Measurements from ENCODE around the gene NPY4R2. TPM values are rescaled to one million over a fixed set of nuclear protein-coding genes. Genes with fewer than 3 reads are reported as not detected.
"Not testable (repeated sequence)": the region's sequence is repeated elsewhere in the genome, so short reads cannot be mapped to it uniquely, and the experiment has no call there.

The NPY4R2 gene
- polyA plus RNA-seq, 5 donors = 0.19 to 0.55 (median 0.48) TPM; not detected in 2

DNA sequence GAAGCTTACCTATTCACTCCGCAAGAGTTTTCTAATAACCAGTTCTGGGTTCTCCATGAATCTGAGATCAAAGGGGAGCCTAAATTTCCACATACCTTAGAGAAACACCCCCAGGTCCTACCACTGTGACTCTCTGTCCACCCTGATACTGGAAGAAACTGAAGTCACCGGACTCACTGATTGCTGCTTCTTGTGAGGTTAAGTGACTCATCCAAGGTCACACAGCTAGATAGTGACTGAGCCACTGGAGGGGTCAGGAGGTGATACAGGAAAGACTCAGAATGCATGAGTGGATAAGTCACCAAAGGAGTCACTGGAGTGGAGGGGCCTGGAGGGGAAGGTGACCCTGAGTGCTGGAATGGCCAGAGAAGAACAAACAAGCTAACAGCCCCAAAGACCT, 9.8 kb downstream of the NPY4R2 start:
- not testable (repeated sequence) for DNase-seq

DNA sequence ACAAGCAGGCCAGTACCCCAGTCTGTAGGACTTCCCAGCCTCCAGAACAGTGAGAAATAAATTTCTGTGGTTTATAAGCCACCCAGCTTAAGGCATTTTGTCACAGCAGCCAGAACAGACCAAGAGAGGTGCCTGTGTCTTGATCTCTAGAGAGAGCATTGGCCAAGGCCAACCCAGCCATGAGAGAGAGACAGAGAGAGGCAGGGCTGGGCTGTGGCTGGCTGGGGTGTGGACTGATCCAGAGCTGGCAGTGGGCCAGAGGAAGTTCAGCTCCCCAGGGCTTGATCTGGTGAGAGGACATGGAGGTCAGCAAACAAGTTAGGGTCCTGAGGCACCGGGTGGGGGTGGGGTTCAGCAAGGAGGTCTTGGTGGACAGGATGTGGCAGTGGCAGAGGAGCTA, 14.4 kb downstream of the NPY4R2 start:
- DNase-seq = not testable (repeated sequence)

DNA sequence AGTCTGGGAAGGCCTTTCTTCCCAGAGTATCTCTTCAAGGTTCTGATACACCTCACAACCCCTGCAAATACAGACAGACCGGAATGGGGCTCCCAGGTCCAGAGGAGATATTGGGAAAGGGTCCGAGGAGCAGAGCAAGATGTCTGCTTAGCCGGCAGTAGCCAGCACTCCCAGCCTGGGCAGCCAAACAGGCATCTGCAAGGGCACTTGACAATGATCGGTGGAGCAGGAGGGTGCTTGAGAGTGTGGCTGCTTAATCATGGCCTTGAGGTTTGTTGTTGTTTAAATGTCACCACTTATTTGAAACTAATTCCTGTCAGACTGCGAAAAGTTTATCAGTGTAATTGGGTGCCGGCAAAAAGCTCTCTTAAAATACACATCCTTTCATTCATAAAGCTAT, 15.0 kb downstream of the NPY4R2 start:
- not testable (repeated sequence) for DNase-seq

DNA sequence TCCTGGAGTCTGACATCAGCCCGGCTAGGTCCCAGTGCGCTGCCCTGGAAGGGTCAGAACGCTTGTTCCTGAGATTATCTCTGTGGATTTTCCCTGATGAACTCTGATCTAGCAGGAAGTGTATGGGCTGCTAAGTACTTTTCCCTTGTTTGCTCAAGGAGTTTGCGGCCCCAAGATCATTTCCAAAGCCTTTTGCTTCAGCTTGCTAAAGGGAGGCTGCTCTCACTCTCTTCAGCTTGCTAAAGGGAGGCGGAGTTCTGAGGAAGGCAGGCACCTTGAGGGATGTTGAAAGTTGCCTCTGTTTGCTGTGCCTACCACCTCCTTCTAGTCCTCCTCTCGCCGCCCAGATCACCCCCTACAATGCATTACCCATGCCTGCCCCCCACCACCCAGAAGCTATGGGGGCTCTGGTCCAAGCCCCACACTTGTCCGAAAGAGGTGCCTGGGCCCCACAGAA, 18.3 kb downstream of the NPY4R2 start:
- not testable (repeated sequence) for DNase-seq

DNA sequence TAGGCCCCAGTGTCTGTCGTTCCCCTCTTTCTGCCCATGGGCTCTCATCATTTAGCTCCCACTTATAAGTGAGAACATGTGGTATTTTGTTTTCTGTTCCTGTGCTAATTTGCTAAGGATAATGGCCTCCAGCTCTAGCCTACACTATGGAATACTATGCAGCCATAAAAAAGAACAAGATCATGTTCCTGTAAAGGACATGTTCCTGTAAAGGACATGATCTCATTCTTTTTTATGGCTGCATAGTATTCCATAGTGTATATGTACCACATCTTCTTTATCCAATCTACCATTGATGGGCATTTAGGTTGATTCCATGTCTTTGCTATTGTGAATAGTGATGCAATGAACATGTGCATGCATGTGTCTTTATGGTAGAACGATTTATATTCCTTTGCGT, 19.2 kb downstream of the NPY4R2 start:
- DNase-seq = not testable (repeated sequence)

DNA sequence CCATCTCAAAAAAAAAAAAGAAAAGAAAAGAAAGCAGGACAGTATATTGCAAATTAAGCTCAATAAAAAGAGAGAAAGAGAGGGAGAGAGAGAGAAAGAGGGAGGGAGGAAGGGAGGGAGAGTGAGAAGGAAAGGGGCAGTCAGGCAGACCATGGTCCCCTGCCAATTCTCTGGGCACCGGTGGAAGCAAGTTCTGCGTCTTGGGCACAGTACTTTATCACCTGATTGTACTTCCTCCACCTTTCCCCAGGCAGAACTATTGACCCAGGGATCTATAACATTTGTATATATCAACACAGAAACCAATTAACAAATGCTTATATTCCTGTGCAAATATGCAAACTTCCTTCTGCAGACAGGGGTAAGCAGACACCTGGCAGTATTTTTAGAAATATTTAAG, 22.4 kb downstream of the NPY4R2 start:
- DNase-seq = not testable (repeated sequence)

DNA sequence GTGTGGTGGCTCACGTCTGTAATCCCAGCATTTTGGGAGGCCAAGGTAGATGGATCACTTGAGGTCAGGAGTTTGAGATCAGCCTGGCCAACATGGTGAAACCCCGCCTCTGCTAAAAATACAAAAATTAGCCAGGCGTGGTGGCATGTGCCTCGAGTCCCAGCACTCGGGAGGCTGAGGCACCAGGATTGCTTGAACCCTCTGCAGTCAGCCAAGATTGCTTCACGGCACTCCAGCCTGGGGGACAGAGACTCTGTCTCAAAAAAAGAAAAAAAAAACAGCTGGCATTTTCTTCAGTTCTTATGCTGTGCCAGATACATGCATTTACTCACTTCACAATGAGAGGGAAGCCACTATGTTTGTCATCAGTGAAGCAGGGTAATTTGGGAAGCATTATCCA, 22.9 kb downstream of the NPY4R2 start:
- not testable (repeated sequence) for DNase-seq

DNA sequence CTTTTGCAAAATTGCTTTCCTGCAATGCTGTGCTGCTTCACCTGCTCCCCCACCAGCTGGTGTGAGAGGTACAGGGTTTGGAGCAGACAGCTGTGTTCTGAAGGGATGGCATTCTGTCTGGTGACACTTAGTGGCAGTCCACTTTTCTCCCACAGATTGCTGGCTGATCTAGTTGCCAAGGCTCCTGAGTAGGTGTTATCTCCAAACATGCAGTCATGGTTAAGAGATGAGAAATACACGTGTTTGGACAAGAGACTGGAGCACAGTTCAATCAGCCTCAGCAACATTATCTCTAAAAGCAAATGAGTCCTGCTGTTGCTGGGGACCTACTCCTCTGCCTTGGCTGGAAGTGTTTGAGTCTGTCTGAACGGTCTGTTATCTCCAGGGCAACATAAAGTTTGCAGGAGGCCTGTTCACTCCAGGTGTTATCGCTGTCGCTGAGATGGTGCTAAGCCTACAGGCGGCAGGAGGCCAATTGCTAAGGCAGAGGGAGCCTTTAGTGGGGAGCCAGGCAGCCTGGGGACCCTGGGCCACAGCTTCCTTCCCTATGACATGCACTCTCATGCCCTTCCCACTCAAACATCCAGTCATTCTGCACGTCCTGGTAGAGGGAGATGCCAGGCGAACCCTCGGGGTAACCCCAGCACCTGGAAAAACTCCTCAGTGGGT, 24.0 kb downstream of the NPY4R2 start:
- not testable (repeated sequence) for DNase-seq

DNA sequence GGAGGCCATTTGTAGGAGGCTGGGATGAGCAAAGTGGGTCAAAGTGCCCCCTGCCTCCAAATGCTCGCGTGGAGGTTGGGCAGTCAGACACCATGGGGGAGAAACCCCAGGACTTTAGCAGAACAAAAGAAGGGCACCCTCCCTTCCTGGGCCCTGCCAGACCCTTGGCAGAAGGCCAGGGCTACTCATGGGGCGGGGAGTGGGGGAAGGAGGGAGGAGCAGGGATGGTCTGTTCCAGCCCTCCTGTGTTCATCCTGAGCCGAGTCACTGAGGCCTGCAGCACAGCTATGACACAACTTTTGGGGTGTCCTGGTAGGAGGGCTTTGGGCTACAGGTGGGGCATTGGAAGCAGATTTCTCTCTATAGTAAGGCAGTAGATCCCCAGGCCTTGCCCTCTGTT, 24.9 kb downstream of the NPY4R2 start:
- DNase-seq = not testable (repeated sequence)

DNA sequence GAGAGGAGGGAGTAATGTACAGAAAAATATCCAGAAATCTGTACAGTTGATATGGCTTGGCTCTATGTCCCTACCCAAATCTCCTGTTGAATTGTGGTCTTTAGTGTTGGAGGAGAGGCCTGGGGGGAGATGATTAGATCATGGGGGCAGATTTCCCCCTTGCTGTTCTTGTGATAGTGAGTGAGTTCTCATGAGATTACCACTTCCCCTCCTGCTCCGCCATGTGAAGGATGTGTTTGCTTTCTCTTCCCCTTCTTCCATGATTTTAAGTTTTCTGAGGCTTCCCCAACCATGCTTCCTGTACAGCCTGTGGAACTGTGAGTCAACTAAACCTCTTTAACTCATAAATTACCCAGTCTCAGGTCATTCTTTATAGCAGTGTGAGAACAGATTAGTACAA, 29.0 kb downstream of the NPY4R2 start:
- not testable (repeated sequence) for DNase-seq

DNA sequence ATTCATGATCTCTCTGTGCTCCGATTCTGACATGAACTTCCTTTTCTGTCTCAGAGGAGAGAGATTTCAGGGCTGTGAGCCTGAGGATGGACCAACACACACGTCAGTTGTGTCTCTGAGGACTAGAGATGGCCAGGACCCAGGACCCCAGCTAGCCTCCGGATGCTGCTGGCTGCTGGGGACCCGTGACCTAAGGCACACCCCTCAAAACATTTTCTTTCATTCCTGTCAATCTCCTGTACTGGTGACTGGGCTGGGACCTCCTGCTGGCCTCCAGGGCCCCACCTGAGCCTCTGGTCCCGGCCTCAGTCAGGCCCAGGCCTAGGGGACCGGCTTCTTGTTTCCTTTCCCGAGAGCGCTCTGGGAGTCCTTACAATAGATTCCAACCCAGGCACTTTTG, 38.7 kb downstream of the NPY4R2 start:
- DNase-seq = not testable (repeated sequence)

DNA sequence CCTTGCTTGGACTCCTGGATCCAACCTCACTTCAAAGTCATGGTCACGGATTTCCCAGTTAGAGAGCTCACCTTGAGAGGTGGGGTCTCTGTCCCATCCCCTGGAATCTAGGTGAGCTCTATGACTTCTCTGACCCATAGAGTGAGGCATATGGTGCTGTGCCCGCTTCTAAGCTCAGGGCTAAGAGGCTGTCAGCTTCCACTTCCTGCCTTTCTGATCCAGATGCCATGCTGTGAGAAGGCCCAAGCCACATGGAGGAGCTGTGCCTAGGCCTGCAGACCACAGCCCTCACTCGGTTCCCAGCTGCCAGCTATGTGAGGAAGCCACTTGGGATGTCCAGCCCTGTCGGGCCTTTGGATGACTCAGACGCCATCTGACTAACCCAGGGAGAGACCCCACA, 41.2 kb downstream of the NPY4R2 start:
- DNase-seq = not testable (repeated sequence)

DNA sequence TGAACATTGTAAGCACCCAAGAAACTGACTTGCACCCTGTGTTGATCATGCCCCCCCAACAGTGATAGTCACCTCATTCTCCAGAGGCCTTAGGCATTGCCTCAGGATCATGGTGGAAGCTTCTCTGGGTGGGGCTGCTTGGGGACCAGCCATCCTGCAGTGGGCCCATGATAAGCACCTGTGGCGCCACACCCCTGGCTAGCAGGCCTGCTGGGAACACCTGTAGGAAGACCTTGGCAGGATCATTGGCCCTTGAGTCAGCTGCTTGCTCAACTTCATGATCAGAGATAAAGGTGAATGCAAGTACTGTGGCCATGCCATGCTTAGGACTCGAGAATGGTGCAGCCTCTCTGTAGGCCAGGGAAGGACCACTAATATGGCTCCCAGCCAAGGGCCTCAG, 42.2 kb downstream of the NPY4R2 start:
- DNase-seq = not testable (repeated sequence)

DNA sequence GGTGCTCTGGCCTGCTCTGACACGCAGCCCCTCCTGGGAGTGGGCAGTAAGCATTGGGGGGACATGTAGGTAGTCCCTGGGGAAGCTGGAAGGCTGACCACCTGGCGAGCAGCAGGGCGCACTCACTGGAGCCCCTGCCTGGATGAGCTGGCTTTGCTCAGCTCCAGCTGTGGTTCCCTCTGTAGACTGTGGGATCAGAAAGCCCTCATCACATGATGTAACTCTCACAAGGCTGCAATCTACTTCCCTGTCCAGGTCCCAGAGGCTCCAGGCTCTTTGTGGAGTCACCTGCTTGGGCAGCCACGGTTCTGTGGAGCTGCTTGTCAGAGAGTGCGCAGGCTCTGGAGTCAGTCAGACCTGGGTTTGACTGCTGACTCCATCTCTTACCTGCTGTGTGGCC, 44.3 kb downstream of the NPY4R2 start:
- DNase-seq = not testable (repeated sequence)

DNA sequence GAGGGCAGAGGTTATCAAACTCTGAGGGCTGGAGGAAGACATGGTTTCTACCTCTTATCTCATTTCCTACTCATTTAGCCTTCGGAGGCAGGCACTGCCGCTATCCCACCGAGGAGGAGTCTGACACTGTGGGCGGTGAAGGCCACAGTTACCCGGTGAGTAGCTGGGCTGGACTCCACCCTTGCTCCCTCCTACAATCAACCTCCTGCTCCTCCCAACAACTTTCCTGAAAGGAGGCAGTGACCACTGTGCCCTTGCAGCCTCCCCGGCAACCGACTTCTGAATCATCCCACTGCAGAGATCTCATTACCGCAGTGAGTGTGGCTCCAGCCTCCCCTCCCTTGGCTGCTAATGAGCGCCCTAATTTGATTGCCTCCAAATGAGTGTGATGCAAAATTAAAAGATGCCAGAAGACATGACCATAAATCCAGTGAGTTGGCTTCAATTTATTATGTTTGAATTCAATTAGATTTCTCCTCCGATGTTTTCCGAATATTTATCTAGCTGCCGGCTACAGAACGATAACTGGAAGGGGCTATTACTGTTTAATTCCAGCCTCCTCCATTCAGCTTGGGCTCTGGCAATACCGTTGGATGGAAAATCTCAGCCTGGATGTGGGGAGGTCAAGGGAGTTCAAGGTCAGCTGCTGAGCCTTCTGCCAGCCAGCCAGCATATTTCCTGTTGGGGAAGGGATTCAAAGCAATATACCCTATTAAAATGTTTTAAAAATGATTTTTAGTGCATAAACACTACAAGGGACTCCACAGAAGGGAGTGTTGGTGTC, 46.0 kb downstream of the NPY4R2 start:
- not testable (repeated sequence) for DNase-seq

DNA sequence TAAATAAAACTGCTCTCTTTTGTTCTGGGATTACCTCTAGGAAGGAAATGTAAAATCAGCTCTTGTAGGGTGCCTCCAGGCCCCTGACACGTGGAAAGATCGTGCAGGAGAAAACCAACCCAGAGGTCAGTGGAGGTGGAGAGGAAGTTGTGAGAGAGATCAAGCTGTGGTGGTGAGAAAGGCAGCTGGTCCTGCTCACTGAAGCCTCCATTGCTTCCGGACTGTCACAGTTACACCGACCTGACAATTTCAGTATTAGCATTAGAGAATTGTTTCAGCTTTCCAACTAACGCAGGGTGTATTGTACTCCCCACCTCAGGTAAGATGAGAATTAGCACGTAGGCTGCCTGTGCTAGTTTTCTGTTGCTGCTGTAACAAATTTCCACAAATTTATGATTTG, 50.5 kb downstream of the NPY4R2 start:
- DNase-seq = not testable (repeated sequence)

DNA sequence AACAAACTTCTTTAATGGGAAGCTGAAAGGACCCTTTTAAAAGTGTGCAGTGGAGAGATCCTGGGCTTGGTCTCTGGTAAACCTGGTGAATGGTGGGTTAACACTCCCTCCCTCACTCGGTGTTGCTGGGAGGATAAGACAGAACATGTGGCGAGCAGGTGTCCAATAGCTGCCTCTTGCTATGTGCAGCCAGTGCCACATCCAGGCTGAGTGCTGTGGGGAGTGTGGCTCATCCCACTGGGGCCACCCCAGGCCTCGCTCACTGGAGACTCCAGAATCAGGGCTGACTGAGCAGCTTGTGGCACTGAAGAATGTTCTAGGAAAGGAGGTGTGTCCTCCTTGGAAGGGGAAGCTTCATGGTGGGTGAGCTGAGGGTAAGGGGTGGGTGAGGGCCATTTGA, 51.6 kb downstream of the NPY4R2 start:
- DNase-seq = not testable (repeated sequence)

DNA sequence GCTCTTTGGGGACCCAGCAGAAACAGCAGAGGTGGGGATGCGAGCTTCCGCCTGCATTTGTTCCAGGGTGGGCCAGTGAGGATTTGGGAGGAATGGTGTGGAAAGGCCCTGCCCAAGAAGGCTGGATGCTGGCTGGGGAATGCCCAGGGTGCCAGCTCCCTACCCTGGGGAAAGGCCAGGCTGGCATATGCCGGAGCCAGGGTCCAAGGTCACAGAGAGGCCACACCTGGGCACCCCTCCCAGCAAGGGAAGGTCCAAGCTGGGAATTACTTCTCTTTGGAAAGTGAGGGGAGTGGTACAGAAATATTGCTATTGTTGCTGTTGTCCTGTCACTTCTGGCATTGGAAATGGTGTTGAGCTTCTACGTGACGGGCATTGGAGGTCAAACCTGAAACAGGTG, 53.1 kb downstream of the NPY4R2 start:
- not testable (repeated sequence) for DNase-seq

DNA sequence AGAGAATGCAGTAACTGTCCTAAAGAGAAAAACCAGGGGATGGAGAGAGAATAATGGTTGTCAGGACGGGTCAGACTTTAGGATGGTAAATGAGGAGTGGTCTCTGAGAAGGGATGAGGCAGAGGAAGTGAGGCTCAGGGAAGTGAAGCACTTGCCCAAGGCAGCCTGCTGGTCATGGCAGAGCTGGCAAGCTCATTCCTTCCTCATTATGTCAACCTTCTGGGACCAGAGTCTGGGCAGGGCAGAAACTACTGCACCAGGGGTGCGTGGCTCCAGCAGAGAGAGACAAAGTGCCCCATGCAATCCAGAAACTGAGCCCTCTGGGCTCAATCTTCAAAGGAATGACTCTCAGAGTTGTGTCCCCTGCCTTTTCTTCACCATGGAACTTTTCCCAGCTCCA, 53.6 kb downstream of the NPY4R2 start:
- not testable (repeated sequence) for DNase-seq
